Mucosa of stomach (tissue), 1 donor: Measurements from ENCODE around the gene SLC25A17.
"Not testable (repeated sequence)": the region's sequence is repeated elsewhere in the genome, so short reads cannot be mapped to it uniquely, and the experiment has no call there.

Experiments
- H3K27me3 ChIP-seq: one replicate; pipeline ENCODE4 v1.7.0; 2013; ENCODE audit warnings: mild to moderate bottlenecking, low read length; ENCODE audit not compliant: control insufficient read depth, insufficient read depth
- H3K36me3 ChIP-seq: one replicate; pipeline ENCODE4 v1.7.0; 2013; ENCODE audit warnings: low read length; ENCODE audit not compliant: control insufficient read depth, insufficient read depth
- H3K4me1 ChIP-seq: one replicate; pipeline ENCODE4 v1.7.0; 2013; ENCODE audit warnings: mild to moderate bottlenecking, low read length; ENCODE audit not compliant: control insufficient read depth, insufficient read depth
- H3K4me3 ChIP-seq: one replicate; pipeline ENCODE4 v1.7.0; 2013; ENCODE audit warnings: low read length
- H3K9ac ChIP-seq: one replicate; pipeline ENCODE4 v1.7.0; 2013; ENCODE audit warnings: mild to moderate bottlenecking, low read length, moderate library complexity
- H3K9me3 ChIP-seq: one replicate; pipeline ENCODE4 v1.7.0; 2013; ENCODE audit warnings: mild to moderate bottlenecking, low read length, moderate library complexity; ENCODE audit not compliant: control insufficient read depth
- donor health status: Pancreatic carcinoma.

The SLC25A17 gene

GRCh38 chr22:40818747-40819598 lies at the start of gene SLC25A17:
Gene SLC25A17, minus strand, starts transcription at chr22:40819346. Its CDS starts 98 bp downstream, at chr22:40819248.
- H3K4me1 ChIP-seq: peaks cover 11% of the 10 kb centered on the region
- H3K4me3 ChIP-seq: peak within 1 kb of the TSS; percentile 87
- no peaks in the 10 kb centered on the region for H3K36me3 ChIP-seq
- no peaks in the 10 kb centered on the region for H3K27me3 ChIP-seq
- no peaks in the 10 kb centered on the region for H3K9me3 ChIP-seq
- peak within 1 kb of the TSS; percentile 89 for H3K9ac ChIP-seq

- not testable (repeated sequence) for H3K36me3 ChIP-seq
Observed at GRCh38 chr22:40868379-40868778, 49.2 kb upstream of the SLC25A17 start.

GRCh38 chr22:40867109-40867508 lies 48.0 kb upstream of the SLC25A17 start:
- no peak overlapping the region for H3K4me3 ChIP-seq
- H3K27me3 ChIP-seq: no peaks in the 10 kb centered on the region
- no peaks in the 10 kb centered on the region for H3K36me3 ChIP-seq
- no peaks in the 10 kb centered on the region for H3K4me1 ChIP-seq
- no peak overlapping the region for H3K9ac ChIP-seq
- H3K9me3 ChIP-seq: no peaks in the 10 kb centered on the region

More at GRCh38 chr22:40868379-40868778, 49.2 kb upstream of the SLC25A17 start:
- not testable (repeated sequence) for H3K4me1 ChIP-seq, H3K4me3 ChIP-seq, H3K27me3 ChIP-seq, H3K9ac ChIP-seq, H3K9me3 ChIP-seq

- Histone ChIP-seq H3K27me3 (no peaks in the 10 kb centered on the region), H3K36me3 (no peaks in the 10 kb centered on the region), H3K4me1 (no peaks in the 10 kb centered on the region), H3K9me3 (no peaks in the 10 kb centered on the region), H3K9ac (no peak overlapping the region), H3K4me3 (no peak overlapping the region)
Observed at GRCh38 chr22:40862537-40862936, 43.4 kb upstream of the SLC25A17 start.

GRCh38 chr22:40862013-40862412 lies 42.9 kb upstream of the SLC25A17 start, which contains the start of gene DNAJB7:
Gene DNAJB7, minus strand, starts transcription at chr22:40862113. Its CDS starts 119 bp downstream, at chr22:40861994.
- H3K27me3 ChIP-seq: no peaks in the 10 kb centered on the region
- H3K36me3 ChIP-seq: no peaks in the 10 kb centered on the region

GRCh38 chr22:40857309-40857855 lies 38.2 kb upstream of the SLC25A17 start:
- peaks cover 10% of the 10 kb centered on the region for H3K4me1 ChIP-seq
- no peaks in the 10 kb centered on the region for H3K36me3 ChIP-seq
- peak overlapping the region; percentile 85 for H3K9ac ChIP-seq
- H3K9me3 ChIP-seq: no peaks in the 10 kb centered on the region
- H3K4me3 ChIP-seq: peak overlapping the region; percentile 96
- no peaks in the 10 kb centered on the region for H3K27me3 ChIP-seq

More at GRCh38 chr22:40862013-40862412, 42.9 kb upstream of the SLC25A17 start, which contains the start of gene DNAJB7:
- Histone ChIP-seq H3K9me3 (no peaks in the 10 kb centered on the region), H3K9ac (no peak within 1 kb of the TSS), H3K4me3 (no peak within 1 kb of the TSS), H3K4me1 (no peaks in the 10 kb centered on the region)

- Histone ChIP-seq H3K4me3 (peak within 1 kb of the TSS; percentile 96), H3K36me3 (no peaks in the 10 kb centered on the region), H3K27me3 (no peaks in the 10 kb centered on the region), H3K9me3 (no peaks in the 10 kb centered on the region), H3K4me1 (peaks cover 10% of the 10 kb centered on the region), H3K9ac (peak within 1 kb of the TSS; percentile 85)
Observed at GRCh38 chr22:40856513-40857308, 37.6 kb upstream of the SLC25A17 start, which contains the start of the genes ST13 and XPNPEP3. Gene ST13, minus strand, starts transcription at chr22:40856639. Its CDS starts 99 bp downstream, at chr22:40856540. Gene XPNPEP3, plus strand, starts transcription at chr22:40857148. Its CDS starts 34 bp downstream, at chr22:40857182.

- Histone ChIP-seq H3K36me3 (no peaks in the 10 kb centered on the region), H3K4me1 (peaks cover 10% of the 10 kb centered on the region), H3K9ac (peak overlapping the region; percentile 85), H3K4me3 (peak overlapping the region; percentile 96), H3K27me3 (no peaks in the 10 kb centered on the region), H3K9me3 (no peaks in the 10 kb centered on the region)
Observed at GRCh38 chr22:40855979-40856512, 36.9 kb upstream of the SLC25A17 start.

GRCh38 chr22:40855071-40855978 lies 36.2 kb upstream of the SLC25A17 start:
- H3K9ac ChIP-seq: peak overlapping the region; percentile 85

GRCh38 chr22:40853961-40854360 lies 34.8 kb upstream of the SLC25A17 start:
- Histone ChIP-seq H3K9ac (no peak overlapping the region), H3K36me3 (no peaks in the 10 kb centered on the region), H3K9me3 (no peaks in the 10 kb centered on the region), H3K4me1 (peaks cover 10% of the 10 kb centered on the region), H3K4me3 (no peak overlapping the region), H3K27me3 (no peaks in the 10 kb centered on the region)

More at GRCh38 chr22:40855071-40855978, 36.2 kb upstream of the SLC25A17 start:
- Histone ChIP-seq H3K27me3 (no peaks in the 10 kb centered on the region), H3K9me3 (no peaks in the 10 kb centered on the region), H3K4me1 (peaks cover 10% of the 10 kb centered on the region), H3K4me3 (peak overlapping the region; percentile 96), H3K36me3 (no peaks in the 10 kb centered on the region)

- Histone ChIP-seq H3K4me1 (peaks cover 10% of the 10 kb centered on the region), H3K4me3 (no peak overlapping the region), H3K27me3 (no peaks in the 10 kb centered on the region), H3K9me3 (no peaks in the 10 kb centered on the region), H3K36me3 (no peaks in the 10 kb centered on the region), H3K9ac (no peak overlapping the region)
Observed at GRCh38 chr22:40853333-40853732, 34.2 kb upstream of the SLC25A17 start.
